ENCODE results near the gene ACTA2. TPM values are rescaled to one million over a fixed set of nuclear protein-coding genes. Genes with fewer than 3 reads are reported as not detected.

ACTA2 gene
- total RNA-seq, 4 donors from 2014 or later, result 73.6 to 123 (median 115) TPM

- TF ChIP-seq CTCF (IDR thresholded peaks at IDR 0.05; ENCODE audit: low read depth), result no peak
Observed at GRCh38 chr10:88987840-88988239, 35.3 kb upstream of the ACTA2 start.

- TF ChIP-seq CTCF (IDR thresholded peaks at IDR 0.05; ENCODE audit: low read depth), result no peak
Observed at GRCh38 chr10:88987243-88987725, 34.7 kb upstream of the ACTA2 start.

- TF ChIP-seq CTCF (IDR thresholded peaks at IDR 0.05; ENCODE audit: low read depth), result no peak
Observed at GRCh38 chr10:88986549-88987242, 34.1 kb upstream of the ACTA2 start.

GRCh38 chr10:88984525-88984924 lies 32.0 kb upstream of the ACTA2 start:
- TF ChIP-seq CTCF (IDR thresholded peaks at IDR 0.05; ENCODE audit: low read depth), result no peak

GRCh38 chr10:88983939-88984338 lies 31.4 kb upstream of the ACTA2 start:
- TF ChIP-seq CTCF (IDR thresholded peaks at IDR 0.05; ENCODE audit: low read depth), result no peak

GRCh38 chr10:88983206-88983605 lies 30.6 kb upstream of the ACTA2 start:
- no peak for TF ChIP-seq CTCF (IDR thresholded peaks at IDR 0.05; ENCODE audit: low read depth)

GRCh38 chr10:88982366-88982765 lies 29.8 kb upstream of the ACTA2 start:
- no peak for TF ChIP-seq CTCF (IDR thresholded peaks at IDR 0.05; ENCODE audit: low read depth)

All from subcutaneous adipose tissue (tissue), 4 donors.